ENCODE measurements around the gene PRH1. TPM values are rescaled to one million over a fixed set of nuclear protein-coding genes. Genes with fewer than 3 reads are reported as not detected.

PRH1 gene
- total and polyA plus RNA-seq, 8 donors = 1.5 to 77.6 (median 16.9) TPM

GRCh38 chr12:10910380-10910779 lies 26.3 kb upstream of the PRH1 start:
- H3K4me1 ChIP-seq = no peaks in the 10 kb centered on the region
- no peak overlapping the region for H3K27ac ChIP-seq
- WGBS, 5 donors = 73 to 86% (median 81%) methylated on average over 8 of the region's 8 CpGs
- no peak for TF ChIP-seq EP300 (IDR thresholded peaks at IDR 0.05)
- TF ChIP-seq POLR2AphosphoS5 (IDR thresholded peaks at IDR 0.05) = no peak
- H3K9me3 ChIP-seq = peaks cover 0 to 9% (median 1%) of the 10 kb centered on the region in 4 donors
- no peak for DNase-seq
- no peak overlapping the region for H3K4me3 ChIP-seq
- H3K27me3 ChIP-seq = no peaks in the 10 kb centered on the region
- H3K36me3 ChIP-seq = peaks cover 0 to under 1% (median 0%) of the 10 kb centered on the region in 4 donors
- intact Hi-C loops (cut with DNase I; ENCODE audit: low total_unique reads) = no loop called here

DNA sequence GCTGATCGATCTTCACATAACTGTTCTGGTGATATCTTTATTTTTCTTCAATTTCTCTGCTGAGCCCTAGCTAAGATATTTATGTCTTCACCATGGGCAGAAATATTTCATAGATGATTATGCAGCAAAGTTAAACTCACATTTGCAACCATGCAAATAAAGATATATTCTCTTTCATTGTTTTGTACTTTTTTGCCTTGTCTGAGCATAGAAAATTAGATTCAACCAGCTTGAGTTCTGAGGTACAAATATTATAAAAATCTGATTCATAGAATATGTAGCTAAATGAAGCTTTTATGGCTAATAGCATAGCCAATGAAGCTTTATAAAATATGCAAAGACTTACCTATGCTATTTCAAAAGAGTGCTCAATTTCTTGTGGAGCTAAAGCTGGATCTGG lies 25.4 kb upstream of the PRH1 start, which contains the start of gene TAS2R13:
TAS2R13 (minus strand) TSS at position 101 of the 400 bp plus-strand sequence. CDS start 264 bp downstream, outside the sequence.
- H3K4me1 ChIP-seq = no peaks in the 10 kb centered on the region
- no peak within 1 kb of the TSS for H3K27ac ChIP-seq
- DNase-seq = no peak
- H3K27me3 ChIP-seq = no peaks in the 10 kb centered on the region
- no peak within 1 kb of the TSS for H3K4me3 ChIP-seq
- H3K36me3 ChIP-seq = peaks cover 0 to 3% (median 0%) of the 10 kb centered on the region in 4 donors
- H3K9me3 ChIP-seq = peaks cover 0 to 18% (median 9%) of the 10 kb centered on the region in 4 donors
- 88 to 100% (median 94%) methylated on average over 1 of the region's 1 CpG for WGBS, 5 donors
- TF ChIP-seq EP300 (IDR thresholded peaks at IDR 0.05) (no peak), POLR2AphosphoS5 (IDR thresholded peaks at IDR 0.05) (no peak), POLR2A (IDR thresholded peaks at IDR 0.05) (no peak), CTCF (IDR thresholded peaks at IDR 0.05) (no peak)
- intact Hi-C loops (cut with DNase I; ENCODE audit: low total_unique reads) = no loop called here

DNA sequence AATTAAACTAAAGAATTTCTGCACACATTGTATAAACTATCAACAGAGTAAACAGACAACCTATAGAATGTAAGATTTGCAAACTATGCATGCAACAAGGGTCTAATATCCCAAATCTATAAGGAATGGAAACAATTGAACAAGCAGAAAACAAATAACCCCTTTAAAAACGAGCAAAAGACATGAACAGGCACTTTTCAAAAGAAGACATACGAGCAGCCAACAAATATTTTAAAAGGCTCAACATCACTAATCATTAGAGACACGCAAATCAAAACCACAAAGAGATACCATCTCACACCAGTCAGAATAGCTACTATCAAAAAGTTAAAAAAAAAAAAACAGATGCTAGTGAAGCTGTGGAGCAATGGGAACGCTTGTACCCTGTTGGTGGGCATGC lies 20.6 kb upstream of the PRH1 start:
- no peak for TF ChIP-seq CTCF (IDR thresholded peaks at IDR 0.05)
- TF ChIP-seq EP300 (IDR thresholded peaks at IDR 0.05) = no peak
- TF ChIP-seq POLR2A (IDR thresholded peaks at IDR 0.05) = no peak
- TF ChIP-seq POLR2AphosphoS5 (IDR thresholded peaks at IDR 0.05) = no peak
- Histone ChIP-seq H3K4me3 (no peak overlapping the region), H3K36me3 (peaks cover 0 to 3% (median 0%) of the 10 kb centered on the region in 4 donors), H3K4me1 (no peaks in the 10 kb centered on the region), H3K27ac (no peak overlapping the region), H3K9me3 (peaks cover 5 to 34% (median 20%) of the 10 kb centered on the region in 4 donors), H3K27me3 (no peaks in the 10 kb centered on the region)
- intact Hi-C loops (cut with DNase I; ENCODE audit: low total_unique reads) = no loop called here
- WGBS, 5 donors = 78 to 98% (median 94%) methylated on average over 4 of the region's 4 CpGs
- DNase-seq = no peak

DNA sequence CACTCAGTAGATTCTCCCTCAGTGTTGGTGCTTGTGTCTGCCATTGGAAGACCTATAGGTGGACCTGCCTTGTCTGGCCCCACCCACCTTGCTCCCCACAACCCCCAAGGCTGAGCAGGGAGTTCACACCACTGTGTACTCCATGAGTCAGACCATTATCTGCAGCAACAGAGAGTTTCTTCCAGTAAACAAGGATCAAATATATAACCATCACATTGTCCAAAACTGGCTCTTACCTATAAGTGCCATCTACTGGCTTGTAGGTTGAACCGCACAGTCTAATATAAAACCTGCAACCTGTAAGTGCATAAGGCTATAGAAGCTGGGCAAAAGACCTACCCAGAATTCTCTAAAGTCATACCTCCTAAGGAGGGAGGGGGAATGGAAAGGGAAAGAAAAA lies 17.4 kb upstream of the PRH1 start:
- Histone ChIP-seq H3K4me3 (no peak overlapping the region), H3K36me3 (peaks cover 0 to 3% (median 0%) of the 10 kb centered on the region in 4 donors), H3K27me3 (no peaks in the 10 kb centered on the region), H3K9me3 (peaks cover 5 to 34% (median 19%) of the 10 kb centered on the region in 4 donors), H3K4me1 (no peaks in the 10 kb centered on the region), H3K27ac (no peak overlapping the region)
- intact Hi-C loops (cut with DNase I; ENCODE audit: low total_unique reads) = no loop called here
- 89 to 100% (median 94%) methylated on average over 1 of the region's 1 CpG for WGBS, 5 donors
- TF ChIP-seq EP300 (IDR thresholded peaks at IDR 0.05) = no peak
- DNase-seq = no peak

- Histone ChIP-seq H3K36me3 (peaks cover 0 to 3% (median 0%) of the 10 kb centered on the region in 4 donors), H3K9me3 (peaks cover 5 to 34% (median 18%) of the 10 kb centered on the region in 4 donors), H3K27ac (no peak overlapping the region), H3K27me3 (no peaks in the 10 kb centered on the region), H3K4me3 (no peak overlapping the region), H3K4me1 (no peaks in the 10 kb centered on the region)
- intact Hi-C loops (cut with DNase I; ENCODE audit: low total_unique reads) = no loop called here
- TF ChIP-seq EP300 (IDR thresholded peaks at IDR 0.05) = no peak
- TF ChIP-seq CTCF (IDR thresholded peaks at IDR 0.05) = no peak
- no peak for TF ChIP-seq POLR2A (IDR thresholded peaks at IDR 0.05)
- TF ChIP-seq POLR2AphosphoS5 (IDR thresholded peaks at IDR 0.05) = no peak
- no peak for DNase-seq
- 93 to 100% (median 100%) methylated on average over 1 of the region's 1 CpG for WGBS, 5 donors
These were observed 16.9 kb upstream of the PRH1 start for GRCh38 chr12:10900972-10901371.

All from stomach (tissue), 9 donors.